SHP77 treated with DMSO at 0.1 percent for 48 hours (cell line): ENCODE data around the gene LSM14B.
"Not testable (repeated sequence)": the region's sequence is repeated elsewhere in the genome, so short reads cannot be mapped to it uniquely, and the experiment has no call there.

Experiments used
- DNase-seq: peaks from one replicate; lab custom pipeline; 2025; lab: John Stamatoyannopoulos, UW

Gene LSM14B

GRCh38 chr20:62121776-62122653, at the start of gene LSM14B:
LSM14B (plus strand) TSS chr20:62122475; CDS start chr20:62122667, 192 bp downstream.
- DNase-seq: peak; percentile 97

- DNase-seq: no peak
Measured at GRCh38 chr20:62073323-62073722, 49.0 kb upstream of the LSM14B start.

GRCh38 chr20:62079166-62079565, 43.1 kb upstream of the LSM14B start:
- no peak for DNase-seq

GRCh38 chr20:62080249-62080990, 41.9 kb upstream of the LSM14B start:
- DNase-seq: no peak

- DNase-seq: no peak
Measured at GRCh38 chr20:62083312-62083711, 39.0 kb upstream of the LSM14B start.

- DNase-seq: not testable (repeated sequence)
Measured at GRCh38 chr20:62084224-62084623, 38.1 kb upstream of the LSM14B start.

GRCh38 chr20:62085206-62085605, 37.1 kb upstream of the LSM14B start:
- DNase-seq: no peak

GRCh38 chr20:62087227-62087626, 35.0 kb upstream of the LSM14B start:
- no peak for DNase-seq

GRCh38 chr20:62087632-62088031, 34.6 kb upstream of the LSM14B start:
- no peak for DNase-seq

- no peak for DNase-seq
Measured at GRCh38 chr20:62088258-62089127, 33.8 kb upstream of the LSM14B start.

- no peak for DNase-seq
Measured at GRCh38 chr20:62089393-62089792, 32.9 kb upstream of the LSM14B start.

GRCh38 chr20:62096421-62097380, 25.6 kb upstream of the LSM14B start:
- no peak for DNase-seq

GRCh38 chr20:62097881-62098407, 24.3 kb upstream of the LSM14B start:
- DNase-seq: no peak

GRCh38 chr20:62101078-62101477, 21.2 kb upstream of the LSM14B start:
- DNase-seq: no peak

- no peak for DNase-seq
Measured at GRCh38 chr20:62103508-62104233, 18.6 kb upstream of the LSM14B start.

GRCh38 chr20:62104234-62104789, 18.0 kb upstream of the LSM14B start:
- no peak for DNase-seq

- DNase-seq: no peak
Measured at GRCh38 chr20:62104791-62105345, 17.4 kb upstream of the LSM14B start.

- no peak for DNase-seq
Measured at GRCh38 chr20:62105592-62105991, 16.7 kb upstream of the LSM14B start.

GRCh38 chr20:62111148-62111547, 11.1 kb upstream of the LSM14B start:
- no peak for DNase-seq
